Esophagus squamous epithelium (tissue), 4 donors: ENCODE results near the gene PSKH1.

Experiments
- CTCF ChIP-seq, 6 experiments: fragments of 450-650 bp in 4 of 6; fragments of 200-600 bp in 2 of 6; sonication (generic) in 2 of 6; IDR thresholded peaks; one replicate each; pipeline ENCODE4 v1.5.1; 2016 to 2019; ENCODE audit warnings: antibody characterized with exemption in 6 of 6, mild to moderate bottlenecking in 4 of 6, moderate library complexity in 4 of 6
- POLR2A ChIP-seq, 4 donors: fragments of 450-650 bp; IDR thresholded peaks; one replicate each; pipeline ENCODE4 v1.6.1; 2017; ENCODE audit warnings: antibody characterized with exemption in 4 of 4, mild to moderate bottlenecking in 4 of 4, moderate library complexity in 3 of 4

- TF ChIP-seq CTCF (IDR thresholded peaks at IDR 0.05) (no peak), POLR2A (IDR thresholded peaks at IDR 0.05) (no peak)
Observed at GRCh38 chr16:67961551-67961957, 68.5 kb downstream of the PSKH1 start.
